ENCODE data around the gene CYP27C1. TPM values are rescaled to one million over a fixed set of nuclear protein-coding genes. Genes with fewer than 3 reads are reported as not detected.

The CYP27C1 gene
- total and polyA plus RNA-seq, 2 experiments from 2014 or later: 1.8 to 2.9 TPM

GRCh38 chr2:127256381-127256780 is 36.3 kb upstream of the CYP27C1 start:
- Histone ChIP-seq H3F3A (replicated peaks; ENCODE audit: low read depth) (no peaks in the 10 kb centered on the region), H2AFZ (no peak overlapping the region), H3K4me2 (no peak overlapping the region), H3K9me2 (ENCODE audit: insufficient read depth) (no peaks in the 10 kb centered on the region), H3K36me3 (ENCODE audit: insufficient read depth) (0 out of 2 replicates have a peak, but pooled peaks cover 6% of the 10 kb centered on the region), H4K20me1 (replicated peaks; ENCODE audit: insufficient read depth) (no peaks in the 10 kb centered on the region), H3K4me1 (ENCODE audit: insufficient read depth) (no peaks in the 10 kb centered on the region), H3K27ac (ENCODE audit: low read depth) (no peak overlapping the region), H3K79me2 (replicated peaks; ENCODE audit: insufficient read depth) (no peaks in the 10 kb centered on the region), H3K4me3 (no peak overlapping the region), H3K27me3 (ENCODE audit: insufficient read depth) (no peaks in the 10 kb centered on the region)
- Mint-ChIP-seq H3K36me3 (ENCODE audit: low read depth) (peaks cover 49% of the 10 kb centered on the region), H3K9me3 (no peaks in the 10 kb centered on the region), H3K27ac (no peak overlapping the region), H3K4me3 (no peak overlapping the region), H3K27me3 (ENCODE audit: insufficient read depth, low read depth, poor library complexity) (no peaks in the 10 kb centered on the region), H3K4me1 (no peaks in the 10 kb centered on the region; the same call in 2 of the 3 replicates)
- TF ChIP-seq REST (IDR thresholded peaks at IDR 0.05; ENCODE audit: unreplicated experiment) (no peak), POLR2AphosphoS5 (IDR thresholded peaks at IDR 0.05; ENCODE audit: low read depth) (no peak), EZH2phosphoT487 (IDR thresholded peaks at IDR 0.05; ENCODE audit: unreplicated experiment) (no peak), CTCF (conservative IDR thresholded peaks at IDR 0.05; ENCODE audit: low read depth in 2 of 2) (no peak)
- TF ChIP-seq, protein P1, sequence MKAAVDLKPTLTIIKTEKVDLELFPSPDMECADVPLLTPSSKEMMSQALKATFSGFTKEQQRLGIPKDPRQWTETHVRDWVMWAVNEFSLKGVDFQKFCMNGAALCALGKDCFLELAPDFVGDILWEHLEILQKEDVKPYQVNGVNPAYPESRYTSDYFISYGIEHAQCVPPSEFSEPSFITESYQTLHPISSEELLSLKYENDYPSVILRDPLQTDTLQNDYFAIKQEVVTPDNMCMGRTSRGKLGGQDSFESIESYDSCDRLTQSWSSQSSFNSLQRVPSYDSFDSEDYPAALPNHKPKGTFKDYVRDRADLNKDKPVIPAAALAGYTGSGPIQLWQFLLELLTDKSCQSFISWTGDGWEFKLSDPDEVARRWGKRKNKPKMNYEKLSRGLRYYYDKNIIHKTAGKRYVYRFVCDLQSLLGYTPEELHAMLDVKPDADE (IDR thresholded peaks at IDR 0.05): no peak
- ATAC-seq: no peak
- DNase-seq (ENCODE audit: low spot score): no peak

DNA sequence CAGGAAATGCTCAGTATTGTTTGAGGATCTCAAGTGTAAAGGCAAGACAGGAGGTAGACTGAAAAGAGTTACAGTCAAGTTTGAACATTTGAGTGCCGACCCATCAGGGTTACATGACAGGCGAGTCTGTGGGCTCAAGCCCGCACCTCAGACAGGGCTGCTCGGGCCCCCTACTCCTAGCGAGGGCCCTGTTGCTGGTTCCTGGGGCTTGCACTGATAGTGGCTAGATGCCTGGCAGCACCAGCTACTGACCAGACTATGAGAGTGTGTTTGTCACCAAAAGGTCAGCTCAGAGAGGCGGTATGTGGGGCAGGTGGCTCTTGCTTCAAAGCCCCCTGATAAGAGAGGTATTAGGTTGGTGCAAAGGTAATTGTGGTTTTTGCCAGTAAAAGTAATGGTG is 35.6 kb upstream of the CYP27C1 start:
- Histone ChIP-seq H2AFZ (no peak overlapping the region), H3K4me2 (no peak overlapping the region), H3K4me3 (no peak overlapping the region), H3F3A (replicated peaks; ENCODE audit: low read depth) (no peaks in the 10 kb centered on the region), H3K36me3 (ENCODE audit: insufficient read depth) (no peaks in the 10 kb centered on the region), H3K4me1 (ENCODE audit: insufficient read depth) (no peaks in the 10 kb centered on the region), H3K27ac (ENCODE audit: low read depth) (no peak overlapping the region), H4K20me1 (replicated peaks; ENCODE audit: insufficient read depth) (no peaks in the 10 kb centered on the region), H3K79me2 (replicated peaks; ENCODE audit: insufficient read depth) (no peaks in the 10 kb centered on the region), H3K9me2 (ENCODE audit: insufficient read depth) (no peaks in the 10 kb centered on the region), H3K27me3 (ENCODE audit: insufficient read depth) (no peaks in the 10 kb centered on the region)
- Mint-ChIP-seq H3K36me3 (ENCODE audit: low read depth) (peaks cover 43% of the 10 kb centered on the region), H3K27ac (no peak overlapping the region), H3K4me3 (no peak overlapping the region), H3K4me1 (no peaks in the 10 kb centered on the region; the same call in 2 of the 3 replicates), H3K9me3 (no peaks in the 10 kb centered on the region), H3K27me3 (ENCODE audit: insufficient read depth, low read depth, poor library complexity) (no peaks in the 10 kb centered on the region)
- ATAC-seq (no peak), DNase-seq (ENCODE audit: low spot score) (no peak)
- TF ChIP-seq REST (IDR thresholded peaks at IDR 0.05; ENCODE audit: unreplicated experiment) (no peak), CTCF (conservative IDR thresholded peaks at IDR 0.05; ENCODE audit: low read depth in 2 of 2) (no peak), EZH2 (IDR thresholded peaks at IDR 0.05; ENCODE audit: low read depth, unreplicated experiment) (no peak), JUNB (IDR thresholded peaks at IDR 0.05; ENCODE audit: unreplicated experiment) (no peak), EZH2phosphoT487 (IDR thresholded peaks at IDR 0.05; ENCODE audit: unreplicated experiment) (no peak), ZNF114 (CRISPR knock-in tag; IDR thresholded peaks at IDR 0.05) (no peak), STAT1 (IDR thresholded peaks at IDR 0.05; ENCODE audit: unreplicated experiment) (no peak), CREB1 (CRISPR knock-in tag; IDR thresholded peaks at IDR 0.05; ENCODE audit: low read depth) (no peak)
- TF ChIP-seq, protein P1 (IDR thresholded peaks at IDR 0.05): no peak

Data from GM23338 (cell line).